Smooth muscle cell (in vitro differentiated cells): ENCODE data around the gene RFTN2. TPM values are rescaled to one million over a fixed set of nuclear protein-coding genes. Genes with fewer than 3 reads are reported as not detected.

ENCODE experiments used
- DNase-seq: peaks from one replicate; lab custom pipeline; 2025; ENCODE audit not compliant: unreplicated experiment; lab: John Stamatoyannopoulos, UW
- H2AFZ ChIP-seq: fragments of 200-600 bp; sonication (generic); 2 replicates; pipeline ENCODE4 v1.6.0; 2016; ENCODE audit warnings: antibody characterized with exemption, low read depth, mild to moderate bottlenecking
- H3F3A ChIP-seq: fragments of 200-600 bp; sonication (generic); 2 replicates; pipeline ENCODE4 v1.6.0; 2017; ENCODE audit warnings: antibody characterized with exemption, low read depth
- H3K27ac ChIP-seq: fragments of 200-600 bp; sonication (generic); 2 replicates; pipeline ENCODE4 v1.5.1; 2016; ENCODE audit warnings: low read depth, mild to moderate bottlenecking
- H3K27me3 ChIP-seq: fragments of 200-600 bp; sonication (generic); 2 replicates; pipeline ENCODE4 v1.6.1; 2016; ENCODE audit warnings: low read depth, mild to moderate bottlenecking
- H3K36me3 ChIP-seq: fragments of 200-600 bp; sonication (generic); 2 replicates; pipeline ENCODE4 v1.5.1; 2016; ENCODE audit warnings: low read depth
- H3K4me1 ChIP-seq: fragments of 200-600 bp; sonication (generic); 2 replicates; pipeline ENCODE4 v1.5.1; 2016; ENCODE audit warnings: low read depth
- H3K4me2 ChIP-seq: fragments of 200-600 bp; sonication (generic); 2 replicates; pipeline ENCODE4 v1.6.0; 2016; ENCODE audit warnings: mild to moderate bottlenecking
- H3K4me3 ChIP-seq: fragments of 200-600 bp; sonication (generic); 2 replicates; pipeline ENCODE4 v1.5.1; 2016; ENCODE audit warnings: mild to moderate bottlenecking
- H3K79me2 ChIP-seq: fragments of 200-600 bp; sonication (generic); 2 replicates; pipeline ENCODE4 v1.6.0; 2016; ENCODE audit warnings: low read depth, mild to moderate bottlenecking
- H3K9ac ChIP-seq: fragments of 200-600 bp; sonication (generic); 2 replicates; pipeline ENCODE4 v1.6.0; 2016; ENCODE audit warnings: low read depth
- H3K9me3 ChIP-seq: fragments of 200-600 bp; sonication (generic); replicated peaks from 2 replicates; pipeline ENCODE4 v1.5.1; 2016; ENCODE audit warnings: low read depth
- H4K20me1 ChIP-seq: fragments of 200-600 bp; sonication (generic); 2 replicates; pipeline ENCODE4 v1.6.0; 2016; ENCODE audit warnings: low read depth
- WGBS: methylation state at CpG from one replicate; pipeline ENCODE4 v1.1.7; 2016; ENCODE audit warnings: low lambda C conversion rate; 5-methylcytosine and 5-hydroxymethylcytosine counted together
- polyA plus RNA-seq: library from polyadenylated mRNA; unstranded; fragments of >200 nt; fragmentation: Nextera tagmentation; extraction: Ambion mirVana; gene quantifications from 2 replicates; pipeline ENCODE4 v1.2.1, GENCODE V29; 2016
- total RNA-seq: library from RNA; depleted of rRNA; stranded (reverse); fragments of >200 nt; gene quantifications from 2 replicates; pipeline ENCODE4 v1.2.3, GENCODE V29; 2014
- TF ChIP-seq, protein P1 (sequence below): fragments of 200-600 bp; sonication (generic); IDR thresholded peaks from 2 replicates; pipeline ENCODE4 v1.5.1; 2017; ENCODE audit warnings: borderline replicate concordance, mild to moderate bottlenecking, antibody characterized with exemption; ENCODE audit not compliant: insufficient read depth, poor library complexity, severe bottlenecking

RFTN2 gene
- total and polyA plus RNA-seq, 2 experiments from 2014 or later, result 9.5 to 15.9 TPM

GRCh38 chr2:197615016-197615652, 60.3 kb downstream of the RFTN2 start:
- Histone ChIP-seq H3K9ac (no peak overlapping the region), H3K27me3 (no peaks in the 10 kb centered on the region), H3K4me1 (peaks cover 6% of the 10 kb centered on the region), H3K27ac (no peak overlapping the region), H3F3A (no peaks in the 10 kb centered on the region), H3K9me3 (no peaks in the 10 kb centered on the region), H4K20me1 (no peaks in the 10 kb centered on the region), H3K4me2 (no peak overlapping the region), H3K79me2 (no peaks in the 10 kb centered on the region), H3K4me3 (no peak overlapping the region), H3K36me3 (peaks cover 4% of the 10 kb centered on the region), H2AFZ (no peak overlapping the region)
- no peak for DNase-seq
- TF ChIP-seq, protein P1, sequence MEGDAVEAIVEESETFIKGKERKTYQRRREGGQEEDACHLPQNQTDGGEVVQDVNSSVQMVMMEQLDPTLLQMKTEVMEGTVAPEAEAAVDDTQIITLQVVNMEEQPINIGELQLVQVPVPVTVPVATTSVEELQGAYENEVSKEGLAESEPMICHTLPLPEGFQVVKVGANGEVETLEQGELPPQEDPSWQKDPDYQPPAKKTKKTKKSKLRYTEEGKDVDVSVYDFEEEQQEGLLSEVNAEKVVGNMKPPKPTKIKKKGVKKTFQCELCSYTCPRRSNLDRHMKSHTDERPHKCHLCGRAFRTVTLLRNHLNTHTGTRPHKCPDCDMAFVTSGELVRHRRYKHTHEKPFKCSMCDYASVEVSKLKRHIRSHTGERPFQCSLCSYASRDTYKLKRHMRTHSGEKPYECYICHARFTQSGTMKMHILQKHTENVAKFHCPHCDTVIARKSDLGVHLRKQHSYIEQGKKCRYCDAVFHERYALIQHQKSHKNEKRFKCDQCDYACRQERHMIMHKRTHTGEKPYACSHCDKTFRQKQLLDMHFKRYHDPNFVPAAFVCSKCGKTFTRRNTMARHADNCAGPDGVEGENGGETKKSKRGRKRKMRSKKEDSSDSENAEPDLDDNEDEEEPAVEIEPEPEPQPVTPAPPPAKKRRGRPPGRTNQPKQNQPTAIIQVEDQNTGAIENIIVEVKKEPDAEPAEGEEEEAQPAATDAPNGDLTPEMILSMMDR, result no peak
- WGBS, result 82% methylated on average over 4 of the region's 4 CpGs

GRCh38 chr2:197614532-197614931, 60.9 kb downstream of the RFTN2 start:
- H4K20me1 ChIP-seq, result no peaks in the 10 kb centered on the region
- H3K9me3 ChIP-seq, result no peaks in the 10 kb centered on the region
- TF ChIP-seq, protein P1, result no peak
- H3K4me1 ChIP-seq, result no peaks in the 10 kb centered on the region
- H3K27me3 ChIP-seq, result no peaks in the 10 kb centered on the region
- no peak overlapping the region for H3K27ac ChIP-seq
- H2AFZ ChIP-seq, result no peak overlapping the region
- no peaks in the 10 kb centered on the region for H3K79me2 ChIP-seq
- H3K4me2 ChIP-seq, result no peak overlapping the region
- no peaks in the 10 kb centered on the region for H3F3A ChIP-seq
- WGBS, result 98% methylated on average over 3 of the region's 3 CpGs
- peaks cover 4% of the 10 kb centered on the region for H3K36me3 ChIP-seq
- DNase-seq, result no peak
- no peak overlapping the region for H3K9ac ChIP-seq
- H3K4me3 ChIP-seq, result no peak overlapping the region

DNA sequence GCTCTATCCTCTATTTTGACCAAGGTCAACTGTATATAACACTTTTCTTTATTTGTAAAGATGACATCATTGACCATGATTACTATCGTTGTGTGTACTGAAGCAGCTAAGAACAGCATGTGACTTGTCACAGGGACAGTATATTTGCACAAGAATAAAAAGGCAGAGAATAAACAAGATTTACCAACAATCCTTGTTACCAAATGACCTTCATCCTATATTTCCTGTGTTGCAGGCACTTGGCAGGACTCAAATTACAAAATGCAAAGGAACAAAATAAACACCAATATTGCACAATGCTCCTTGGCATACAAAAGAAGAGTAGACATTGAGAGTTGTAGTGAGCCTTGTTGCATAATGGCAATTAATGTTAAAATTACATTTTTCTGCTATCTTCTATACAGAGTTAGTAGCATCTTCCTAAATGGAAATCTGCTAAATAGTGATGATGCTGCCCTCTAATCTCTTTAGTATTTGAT, 61.8 kb downstream of the RFTN2 start:
- Histone ChIP-seq H3K27ac (no peak overlapping the region), H3K4me3 (no peak overlapping the region), H3K4me2 (no peak overlapping the region), H3F3A (no peaks in the 10 kb centered on the region), H3K9ac (no peak overlapping the region), H3K79me2 (no peaks in the 10 kb centered on the region), H2AFZ (no peak overlapping the region), H3K36me3 (peaks cover 4% of the 10 kb centered on the region), H3K27me3 (no peaks in the 10 kb centered on the region), H3K9me3 (no peaks in the 10 kb centered on the region), H3K4me1 (no peaks in the 10 kb centered on the region), H4K20me1 (no peaks in the 10 kb centered on the region)
- TF ChIP-seq, protein P1, result no peak
- WGBS, result 32% methylated on average over 1 of the region's 1 CpG
- DNase-seq, result no peak

DNA sequence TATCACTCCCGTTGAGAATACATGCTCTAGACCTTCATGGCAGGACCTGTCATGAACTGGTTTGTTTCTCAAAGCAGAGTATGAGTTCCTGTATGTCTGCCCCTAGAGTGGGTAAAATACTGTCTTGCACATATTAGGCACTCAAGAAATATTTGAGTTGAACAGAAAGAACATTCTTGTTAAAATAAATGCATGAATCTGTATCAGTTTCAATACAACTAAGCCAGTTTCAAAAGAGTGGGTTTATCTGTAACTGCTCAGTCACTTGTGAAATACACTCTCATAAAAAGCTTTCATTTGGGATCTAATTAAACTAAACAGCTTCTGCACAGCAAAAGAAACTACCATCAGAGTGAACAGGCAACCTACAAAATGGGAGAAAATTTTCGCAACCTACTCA, 69.2 kb downstream of the RFTN2 start:
- no peak overlapping the region for H3K27ac ChIP-seq
- no peak overlapping the region for H2AFZ ChIP-seq
- H3K4me2 ChIP-seq, result no peak overlapping the region
- H3K9ac ChIP-seq, result no peak overlapping the region
- H3K27me3 ChIP-seq, result no peaks in the 10 kb centered on the region
- H3K36me3 ChIP-seq, result no peaks in the 10 kb centered on the region
- TF ChIP-seq, protein P1, result no peak
- no peaks in the 10 kb centered on the region for H3F3A ChIP-seq
- H3K79me2 ChIP-seq, result no peaks in the 10 kb centered on the region
- no peak for DNase-seq
- H3K4me3 ChIP-seq, result no peak overlapping the region
- no peaks in the 10 kb centered on the region for H4K20me1 ChIP-seq
- no peaks in the 10 kb centered on the region for H3K9me3 ChIP-seq
- 95% methylated on average over 2 of the region's 2 CpGs for WGBS
- no peaks in the 10 kb centered on the region for H3K4me1 ChIP-seq
